Natural killer cell (primary cell): ENCODE data around the gene TTC28. TPM values are rescaled to one million over a fixed set of nuclear protein-coding genes. Genes with fewer than 3 reads are reported as not detected.

Source experiments
- ATAC-seq, 3 donors: fragments of 150-1000 bp in 2 of 3; fragments of 200-7000 bp in 1 of 3; cut with Tn5 transposase; 1 replicate in 1 of 3; 2 replicates in 2 of 3; pipeline ENCODE4 v1.10.0; 2021; ENCODE audit warnings: mild to moderate bottlenecking in 2 of 3, moderate library complexity in 2 of 3
- DNase-seq, 2 donors: peaks; one replicate each; pipeline versions ENCODE4 v3.0.0 to v3.0.0-alpha.2; 2013 to 2021; ENCODE audit warnings: mixed read lengths in 1 of 2
- H3K27ac ChIP-seq: one replicate; pipeline ENCODE4 v1.5.1; 2013; ENCODE audit warnings: mild to moderate bottlenecking, low read length
- H3K27me3 ChIP-seq: one replicate; pipeline ENCODE4 v1.6.1; 2013; ENCODE audit warnings: low read length; ENCODE audit not compliant: control insufficient read depth, insufficient read depth
- H3K36me3 ChIP-seq: one replicate; pipeline ENCODE4 v1.6.1; 2013; ENCODE audit warnings: low read length; ENCODE audit not compliant: control insufficient read depth, insufficient read depth
- H3K4me1 ChIP-seq: one replicate; pipeline ENCODE4 v1.6.1; 2013; ENCODE audit warnings: low read length; ENCODE audit not compliant: control insufficient read depth, insufficient read depth
- H3K4me3 ChIP-seq: one replicate; pipeline ENCODE4 v1.5.1; 2013; ENCODE audit warnings: low read length
- H3K9me3 ChIP-seq: one replicate; pipeline ENCODE4 v1.6.1; 2013; ENCODE audit warnings: low read length; ENCODE audit not compliant: control insufficient read depth, insufficient read depth
- H3K27ac Mint-ChIP-seq, 2 donors: one replicate each; pipeline ENCODE4 v1.8.0; 2022; ENCODE audit warnings: mild to moderate bottlenecking in 2 of 2, mixed read lengths in 2 of 2, moderate library complexity in 1 of 2
- H3K27me3 Mint-ChIP-seq, 2 donors: one replicate each; pipeline ENCODE4 v1.8.0; 2022; ENCODE audit warnings: low read depth in 2 of 2, mixed read lengths in 2 of 2
- H3K36me3 Mint-ChIP-seq: one replicate; pipeline ENCODE4 v1.8.0; 2022; ENCODE audit warnings: mixed read lengths
- H3K4me1 Mint-ChIP-seq, 2 donors: one replicate each; pipeline ENCODE4 v1.8.0; 2022; ENCODE audit warnings: mixed read lengths in 2 of 2
- H3K4me3 Mint-ChIP-seq: one replicate; pipeline ENCODE4 v1.8.0; 2022; ENCODE audit warnings: mild to moderate bottlenecking, moderate library complexity, mixed read lengths
- H3K9me3 Mint-ChIP-seq, 2 donors: one replicate each; pipeline ENCODE4 v1.8.0; 2022; ENCODE audit warnings: mixed read lengths in 2 of 2
- CTCF ChIP-seq: fragments of 200-600 bp; IDR thresholded peaks from one replicate; pipeline ENCODE4 v1.8.0; 2022; ENCODE audit warnings: antibody characterized with exemption
- WGBS: methylation state at CpG from one replicate; pipeline ENCODE4 v1.1.7; 2013; ENCODE audit warnings: missing lambda C conversion rate; ENCODE audit not compliant: insufficient coverage; 5-methylcytosine and 5-hydroxymethylcytosine counted together
- intact Hi-C: fragments of 100-400 bp; cut with micrococcal nuclease; formaldehyde crosslinking; loops from one replicate; pipeline ENCODE4 v1.14.2; 2022
- total RNA-seq, 4 donors: library from RNA; stranded (reverse); fragments of 120-200 nt in 1 of 4; gene quantifications; one replicate each; pipeline versions ENCODE4 v1.2.3 to v1.2.4, GENCODE V29; 2013 to 2022

Gene TTC28
- total RNA-seq, 3 donors from 2014 or later (not counting 1 experiment from before 2014, with no cell fraction given) = 4.1 to 10.0 (median 8.6) TPM

DNA sequence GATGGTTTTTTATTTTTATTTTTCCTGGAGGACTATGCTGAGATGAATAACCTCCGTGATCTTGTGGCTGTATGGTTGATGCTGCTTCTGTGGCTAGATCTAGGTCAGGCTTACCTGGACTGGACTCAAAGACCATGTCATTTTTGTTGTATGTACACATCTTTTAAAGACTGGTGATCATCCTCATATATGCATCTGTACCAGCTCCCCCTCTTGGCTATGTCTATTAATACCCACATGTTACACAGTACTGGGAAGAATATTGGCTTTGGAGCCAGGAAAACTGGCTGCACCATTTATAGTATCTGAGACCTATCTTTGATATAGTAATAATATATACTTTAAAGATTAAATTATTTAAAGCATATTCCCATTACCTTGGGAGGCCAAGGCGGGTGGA, 742.2 kb downstream of the TTC28 start:
- H3K36me3 ChIP-seq = no peaks in the 10 kb centered on the region
- intact Hi-C loops = no loop called here
- no peaks in the 10 kb centered on the region for H3K27me3 ChIP-seq
- no peaks in the 10 kb centered on the region for H3K9me3 ChIP-seq
- ATAC-seq = no peak
- 100% methylated on average over 2 of the region's 2 CpGs for WGBS
- no peaks in the 10 kb centered on the region for H3K36me3 Mint-ChIP-seq
- H3K27me3 Mint-ChIP-seq = no peaks in the 10 kb centered on the region
- no peak for TF ChIP-seq CTCF
- DNase-seq = no peak
- H3K27ac Mint-ChIP-seq = no peak overlapping the region
- no peaks in the 10 kb centered on the region for H3K4me1 ChIP-seq
- H3K4me1 Mint-ChIP-seq = peaks cover 0 to 5% of the 10 kb centered on the region in 2 donors
- no peak overlapping the region for H3K27ac ChIP-seq
- H3K4me3 ChIP-seq = no peak overlapping the region
- H3K9me3 Mint-ChIP-seq = no peaks in the 10 kb centered on the region
- H3K4me3 Mint-ChIP-seq = no peak overlapping the region

DNA sequence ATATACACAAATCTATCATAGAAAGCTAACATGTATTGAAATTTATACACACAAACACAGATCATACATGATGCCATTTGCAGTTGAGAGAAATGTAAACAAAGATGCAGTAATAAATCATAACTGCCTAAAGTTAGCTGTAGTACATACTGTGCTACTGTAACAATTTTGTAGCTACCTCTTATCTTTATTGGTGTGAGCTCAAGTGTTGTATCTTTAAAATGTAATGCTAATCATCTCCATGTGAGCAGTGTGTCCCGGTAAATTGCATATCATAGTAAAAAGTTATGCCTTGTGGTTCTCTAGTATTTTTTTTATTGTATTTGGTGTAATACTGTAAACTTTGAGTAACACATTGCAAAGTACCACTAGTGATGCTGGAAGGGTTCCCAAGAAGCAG, 743.7 kb downstream of the TTC28 start:
- intact Hi-C loops = no loop called here
- H3K27ac Mint-ChIP-seq = no peak overlapping the region
- ATAC-seq (no peak), DNase-seq (no peak)
- H3K9me3 Mint-ChIP-seq = no peaks in the 10 kb centered on the region
- no peak overlapping the region for H3K27ac ChIP-seq
- H3K4me3 Mint-ChIP-seq = no peak overlapping the region
- no peaks in the 10 kb centered on the region for H3K4me1 ChIP-seq
- TF ChIP-seq CTCF = no peak
- no peaks in the 10 kb centered on the region for H3K27me3 ChIP-seq
- H3K27me3 Mint-ChIP-seq = no peaks in the 10 kb centered on the region
- H3K4me3 ChIP-seq = no peak overlapping the region
- no peaks in the 10 kb centered on the region for H3K9me3 ChIP-seq
- peaks cover 0 to 5% of the 10 kb centered on the region in 2 donors for H3K4me1 Mint-ChIP-seq
- no peaks in the 10 kb centered on the region for H3K36me3 Mint-ChIP-seq
- 89% methylated on average over 1 of the region's 1 CpG for WGBS
- no peaks in the 10 kb centered on the region for H3K36me3 ChIP-seq

- WGBS = 99% methylated on average over 5 of the region's 5 CpGs
- no peak overlapping the region for H3K27ac Mint-ChIP-seq
- Histone ChIP-seq H3K4me3 (no peak overlapping the region), H3K4me1 (no peaks in the 10 kb centered on the region), H3K36me3 (no peaks in the 10 kb centered on the region), H3K9me3 (no peaks in the 10 kb centered on the region), H3K27ac (no peak overlapping the region), H3K27me3 (no peaks in the 10 kb centered on the region)
- TF ChIP-seq CTCF = no peak
- intact Hi-C loops = no loop called here
- no peaks in the 10 kb centered on the region for H3K36me3 Mint-ChIP-seq
- H3K4me3 Mint-ChIP-seq = no peak overlapping the region
- no peaks in the 10 kb centered on the region for H3K27me3 Mint-ChIP-seq
- ATAC-seq (no peak), DNase-seq (no peak)
- peaks cover 0 to 5% of the 10 kb centered on the region in 2 donors for H3K4me1 Mint-ChIP-seq
- H3K9me3 Mint-ChIP-seq = no peaks in the 10 kb centered on the region
These were observed 745.6 kb downstream of the TTC28 start for GRCh38 chr22:27934069-27934468.

- no peak overlapping the region for H3K27ac Mint-ChIP-seq
- WGBS = 97% methylated on average over 9 of the region's 9 CpGs
- intact Hi-C loops = no loop called here
These were observed 746.3 kb downstream of the TTC28 start for GRCh38 chr22:27933186-27933983.

More at GRCh38 chr22:27933186-27933983, 746.3 kb downstream of the TTC28 start:
- DNase-seq = no peak
- no peak for TF ChIP-seq CTCF
- no peaks in the 10 kb centered on the region for H3K9me3 ChIP-seq
- no peaks in the 10 kb centered on the region for H3K4me1 ChIP-seq
- Mint-ChIP-seq H3K9me3 (no peaks in the 10 kb centered on the region), H3K36me3 (no peaks in the 10 kb centered on the region), H3K4me1 (peaks cover 0 to 5% of the 10 kb centered on the region in 2 donors), H3K4me3 (no peak overlapping the region), H3K27me3 (no peaks in the 10 kb centered on the region)
- ATAC-seq = no peak
- no peak overlapping the region for H3K4me3 ChIP-seq
- H3K36me3 ChIP-seq = no peaks in the 10 kb centered on the region
- H3K27me3 ChIP-seq = no peaks in the 10 kb centered on the region
- H3K27ac ChIP-seq = no peak overlapping the region
